Parathyroid adenoma (tissue), 2 donors: ENCODE data around the gene FBXO42.

Experiments
- H2AFZ ChIP-seq: fragments of 300-600 bp; sonication (generic); one replicate; pipeline ENCODE4 v1.7.0; 2017; ENCODE audit warnings: antibody characterized with exemption, mild to moderate bottlenecking
- H3K27ac ChIP-seq: fragments of 300-600 bp; sonication (generic); one replicate; pipeline ENCODE4 v1.7.0; 2017
- H3K27me3 ChIP-seq: fragments of 300-600 bp; sonication (generic); one replicate; pipeline ENCODE4 v1.7.0; 2017; ENCODE audit warnings: low read length; ENCODE audit not compliant: control insufficient read depth, insufficient read depth
- H3K36me3 ChIP-seq: fragments of 300-600 bp; sonication (generic); one replicate; pipeline ENCODE4 v1.7.0; 2017; ENCODE audit warnings: low read length; ENCODE audit not compliant: control insufficient read depth, insufficient read depth
- H3K4me1 ChIP-seq: fragments of 300-600 bp; sonication (generic); one replicate; pipeline ENCODE4 v1.7.0; 2017; ENCODE audit warnings: control low read depth
- H3K4me2 ChIP-seq: fragments of 300-600 bp; sonication (generic); one replicate; pipeline ENCODE4 v1.7.0; 2017; ENCODE audit warnings: low read length
- H3K4me3 ChIP-seq: fragments of 300-600 bp; sonication (generic); one replicate; pipeline ENCODE4 v1.7.0; 2017; ENCODE audit warnings: low read depth, low read length
- H3K79me2 ChIP-seq: fragments of 300-600 bp; sonication (generic); one replicate; pipeline ENCODE4 v1.7.0; 2017; ENCODE audit warnings: control low read depth
- H3K9ac ChIP-seq: fragments of 300-600 bp; sonication (generic); one replicate; pipeline ENCODE4 v1.7.0; 2017; ENCODE audit warnings: mild to moderate bottlenecking
- H3K9me3 ChIP-seq: fragments of 300-600 bp; sonication (generic); one replicate; pipeline ENCODE4 v1.7.0; 2017; ENCODE audit warnings: low read length; ENCODE audit not compliant: control insufficient read depth
- TF ChIP-seq, protein P1 (sequence below): fragments of 300-600 bp; sonication (generic); IDR thresholded peaks from one replicate; pipeline ENCODE4 v1.7.0; 2017; ENCODE audit warnings: antibody characterized with exemption, mild to moderate bottlenecking
- donor health status: primary hyperparathyroidism.

The FBXO42 gene

DNA sequence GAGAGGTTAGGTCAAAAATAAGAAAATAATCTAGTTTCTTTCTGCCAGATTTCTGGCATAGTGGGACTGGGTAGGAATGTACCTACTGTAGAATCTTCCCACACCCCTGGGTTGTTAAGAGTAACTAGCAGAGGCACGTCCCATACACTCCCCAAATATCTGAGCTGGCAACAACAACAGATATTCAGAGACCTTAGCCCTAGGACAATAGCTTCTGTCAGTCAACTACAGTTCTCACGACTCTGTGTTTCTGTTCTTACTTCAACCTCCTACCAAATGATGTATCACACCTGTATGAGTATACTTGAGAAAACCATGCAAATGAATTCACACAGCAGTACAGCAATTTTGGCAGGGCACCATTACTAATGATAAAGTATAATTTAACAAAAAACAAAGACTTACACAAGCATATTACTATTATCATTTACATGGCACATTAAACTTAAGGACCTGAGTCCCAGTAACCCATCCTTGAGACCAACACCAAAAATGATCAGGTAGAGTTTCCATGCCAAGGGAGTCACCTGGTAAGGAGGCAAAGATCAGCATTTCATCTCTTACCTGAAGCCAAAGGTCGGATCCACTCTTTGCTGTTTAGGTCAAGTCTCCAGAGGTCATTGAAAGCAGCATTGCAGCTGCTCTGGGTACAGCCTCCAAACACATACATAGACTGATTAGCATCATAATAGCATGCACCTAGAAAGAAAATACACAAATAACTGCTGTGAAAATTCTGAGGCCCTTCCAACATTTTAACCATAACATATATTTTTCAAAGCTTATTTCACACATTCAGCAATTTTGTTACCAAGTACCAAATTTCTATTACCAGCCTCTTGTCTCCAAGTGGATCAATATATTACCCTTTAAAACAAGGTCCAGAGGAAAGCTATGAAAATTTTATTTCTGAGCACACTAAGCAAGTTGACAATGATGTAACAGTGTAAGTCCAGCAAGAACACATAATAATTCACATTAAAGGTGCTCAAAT is 57.8 kb downstream of the FBXO42 start:
- no peak overlapping the region for H3K27ac ChIP-seq
- no peaks in the 10 kb centered on the region for H3K4me1 ChIP-seq
- no peaks in the 10 kb centered on the region for H3K9me3 ChIP-seq
- H3K36me3 ChIP-seq = no peaks in the 10 kb centered on the region
- no peak overlapping the region for H3K9ac ChIP-seq
- no peak overlapping the region for H3K4me3 ChIP-seq
- H3K4me2 ChIP-seq = no peak overlapping the region
- H2AFZ ChIP-seq = no peak overlapping the region
- TF ChIP-seq, protein P1, sequence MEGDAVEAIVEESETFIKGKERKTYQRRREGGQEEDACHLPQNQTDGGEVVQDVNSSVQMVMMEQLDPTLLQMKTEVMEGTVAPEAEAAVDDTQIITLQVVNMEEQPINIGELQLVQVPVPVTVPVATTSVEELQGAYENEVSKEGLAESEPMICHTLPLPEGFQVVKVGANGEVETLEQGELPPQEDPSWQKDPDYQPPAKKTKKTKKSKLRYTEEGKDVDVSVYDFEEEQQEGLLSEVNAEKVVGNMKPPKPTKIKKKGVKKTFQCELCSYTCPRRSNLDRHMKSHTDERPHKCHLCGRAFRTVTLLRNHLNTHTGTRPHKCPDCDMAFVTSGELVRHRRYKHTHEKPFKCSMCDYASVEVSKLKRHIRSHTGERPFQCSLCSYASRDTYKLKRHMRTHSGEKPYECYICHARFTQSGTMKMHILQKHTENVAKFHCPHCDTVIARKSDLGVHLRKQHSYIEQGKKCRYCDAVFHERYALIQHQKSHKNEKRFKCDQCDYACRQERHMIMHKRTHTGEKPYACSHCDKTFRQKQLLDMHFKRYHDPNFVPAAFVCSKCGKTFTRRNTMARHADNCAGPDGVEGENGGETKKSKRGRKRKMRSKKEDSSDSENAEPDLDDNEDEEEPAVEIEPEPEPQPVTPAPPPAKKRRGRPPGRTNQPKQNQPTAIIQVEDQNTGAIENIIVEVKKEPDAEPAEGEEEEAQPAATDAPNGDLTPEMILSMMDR = no peak
- no peaks in the 10 kb centered on the region for H3K27me3 ChIP-seq
- no peaks in the 10 kb centered on the region for H3K79me2 ChIP-seq

DNA sequence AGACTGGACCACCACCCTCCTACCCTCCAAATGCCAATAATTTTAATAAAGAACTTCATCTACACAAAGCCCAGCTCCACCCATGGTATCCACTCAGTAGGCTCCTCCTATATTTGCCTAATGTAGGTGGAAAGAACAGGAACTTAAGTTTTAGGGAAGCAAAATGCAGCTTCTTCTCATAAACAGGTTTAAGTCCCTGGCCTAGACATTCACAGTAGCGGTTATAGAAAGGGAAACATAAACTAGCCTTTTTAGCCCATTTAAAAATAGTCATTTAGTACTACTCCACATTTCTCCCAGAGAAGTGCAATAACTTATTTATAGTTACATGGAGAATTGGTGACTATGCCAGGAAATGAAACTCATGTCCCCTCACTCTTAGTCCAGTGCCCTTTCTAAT is 58.7 kb downstream of the FBXO42 start:
- no peak overlapping the region for H3K9ac ChIP-seq
- H3K4me3 ChIP-seq = no peak overlapping the region
- H3K27me3 ChIP-seq = no peaks in the 10 kb centered on the region
- no peak overlapping the region for H3K4me2 ChIP-seq
- no peaks in the 10 kb centered on the region for H3K4me1 ChIP-seq
- H2AFZ ChIP-seq = no peak overlapping the region
- TF ChIP-seq, protein P1 = no peak
- no peak overlapping the region for H3K27ac ChIP-seq
- no peaks in the 10 kb centered on the region for H3K9me3 ChIP-seq
- H3K79me2 ChIP-seq = no peaks in the 10 kb centered on the region
- no peaks in the 10 kb centered on the region for H3K36me3 ChIP-seq

DNA sequence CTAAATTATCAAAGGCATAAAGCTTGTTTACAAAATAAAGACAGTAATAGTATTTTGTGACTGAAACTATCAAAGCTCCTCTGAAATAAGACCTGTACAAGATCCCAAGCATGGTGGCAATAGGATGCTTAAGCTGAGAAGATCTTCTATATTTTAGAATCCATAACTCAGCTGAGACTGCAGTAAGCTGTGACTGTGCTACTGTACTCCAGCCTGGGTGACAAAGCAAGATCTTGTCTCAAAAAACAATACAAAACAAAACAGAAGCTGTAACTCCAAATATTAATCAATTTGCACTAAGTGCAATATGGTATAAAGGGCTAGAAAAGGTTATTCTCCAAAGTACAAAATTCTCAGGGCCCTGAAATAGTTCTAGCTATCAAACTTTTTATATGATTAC is 59.5 kb downstream of the FBXO42 start:
- Histone ChIP-seq H2AFZ (no peak overlapping the region), H3K79me2 (no peaks in the 10 kb centered on the region), H3K9ac (no peak overlapping the region), H3K36me3 (no peaks in the 10 kb centered on the region), H3K27me3 (no peaks in the 10 kb centered on the region), H3K9me3 (no peaks in the 10 kb centered on the region), H3K27ac (no peak overlapping the region), H3K4me3 (no peak overlapping the region), H3K4me1 (no peaks in the 10 kb centered on the region), H3K4me2 (no peak overlapping the region)
- TF ChIP-seq, protein P1 = no peak

DNA sequence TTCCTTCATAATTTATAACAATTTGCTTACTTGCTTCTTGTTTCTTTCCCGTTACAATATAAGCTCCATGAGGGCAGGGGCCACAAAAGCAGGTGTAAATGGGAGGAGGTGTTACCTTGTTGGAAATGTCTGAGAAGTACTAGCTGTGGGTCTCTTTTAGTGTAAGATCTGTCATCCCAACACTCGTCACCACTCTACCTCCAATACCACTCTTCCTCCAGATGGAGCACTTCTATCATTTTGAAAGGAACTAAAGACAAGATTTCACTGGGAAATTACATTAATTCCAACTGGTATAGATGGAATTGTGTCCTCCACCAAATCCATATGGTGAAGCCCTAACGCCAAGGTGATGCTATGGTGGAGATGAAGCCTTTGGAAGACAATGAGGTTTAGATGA is 62.3 kb downstream of the FBXO42 start:
- H2AFZ ChIP-seq = no peak overlapping the region
- no peak overlapping the region for H3K9ac ChIP-seq
- H3K4me3 ChIP-seq = no peak overlapping the region
- no peaks in the 10 kb centered on the region for H3K27me3 ChIP-seq
- H3K79me2 ChIP-seq = peaks cover 8% of the 10 kb centered on the region
- H3K36me3 ChIP-seq = no peaks in the 10 kb centered on the region
- H3K4me1 ChIP-seq = no peaks in the 10 kb centered on the region
- no peak overlapping the region for H3K27ac ChIP-seq
- H3K4me2 ChIP-seq = no peak overlapping the region
- TF ChIP-seq, protein P1 = no peak
- H3K9me3 ChIP-seq = no peaks in the 10 kb centered on the region
